Gastrocnemius medialis (tissue), 4 donors: ENCODE data around the gene WDR70.

Source experiments
- POLR2A ChIP-seq, 2 donors: fragments of 450-650 bp; IDR thresholded peaks; one replicate each; pipeline ENCODE4 v1.6.1; 2017; ENCODE audit warnings: antibody characterized with exemption in 2 of 2, mild to moderate bottlenecking in 2 of 2, moderate library complexity in 2 of 2
- TF ChIP-seq, protein P1 (sequence below), 5 experiments: fragments of 450-650 bp in 3 of 5; fragments of 200-600 bp in 2 of 5; sonication (generic) in 2 of 5; IDR thresholded peaks in 4 of 5; conservative IDR thresholded peaks in 1 of 5; 1 replicate in 4 of 5; 2 replicates in 1 of 5; pipeline ENCODE4 v1.5.1; 2016 to 2019; ENCODE audit warnings: antibody characterized with exemption in 5 of 5, mild to moderate bottlenecking in 3 of 5, moderate library complexity in 3 of 5

GRCh38 chr5:37767251-37767650 lies 388.1 kb downstream of the WDR70 start:
- TF ChIP-seq, protein P1, sequence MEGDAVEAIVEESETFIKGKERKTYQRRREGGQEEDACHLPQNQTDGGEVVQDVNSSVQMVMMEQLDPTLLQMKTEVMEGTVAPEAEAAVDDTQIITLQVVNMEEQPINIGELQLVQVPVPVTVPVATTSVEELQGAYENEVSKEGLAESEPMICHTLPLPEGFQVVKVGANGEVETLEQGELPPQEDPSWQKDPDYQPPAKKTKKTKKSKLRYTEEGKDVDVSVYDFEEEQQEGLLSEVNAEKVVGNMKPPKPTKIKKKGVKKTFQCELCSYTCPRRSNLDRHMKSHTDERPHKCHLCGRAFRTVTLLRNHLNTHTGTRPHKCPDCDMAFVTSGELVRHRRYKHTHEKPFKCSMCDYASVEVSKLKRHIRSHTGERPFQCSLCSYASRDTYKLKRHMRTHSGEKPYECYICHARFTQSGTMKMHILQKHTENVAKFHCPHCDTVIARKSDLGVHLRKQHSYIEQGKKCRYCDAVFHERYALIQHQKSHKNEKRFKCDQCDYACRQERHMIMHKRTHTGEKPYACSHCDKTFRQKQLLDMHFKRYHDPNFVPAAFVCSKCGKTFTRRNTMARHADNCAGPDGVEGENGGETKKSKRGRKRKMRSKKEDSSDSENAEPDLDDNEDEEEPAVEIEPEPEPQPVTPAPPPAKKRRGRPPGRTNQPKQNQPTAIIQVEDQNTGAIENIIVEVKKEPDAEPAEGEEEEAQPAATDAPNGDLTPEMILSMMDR (IDR thresholded peaks at IDR 0.05 in 4 of 5, conservative IDR thresholded peaks at IDR 0.05 in 1 of 5): no peak
- no peak for TF ChIP-seq POLR2A (IDR thresholded peaks at IDR 0.05)
